ENCODE measurements around the gene CYP17A1.

CYP17A1 gene

DNA sequence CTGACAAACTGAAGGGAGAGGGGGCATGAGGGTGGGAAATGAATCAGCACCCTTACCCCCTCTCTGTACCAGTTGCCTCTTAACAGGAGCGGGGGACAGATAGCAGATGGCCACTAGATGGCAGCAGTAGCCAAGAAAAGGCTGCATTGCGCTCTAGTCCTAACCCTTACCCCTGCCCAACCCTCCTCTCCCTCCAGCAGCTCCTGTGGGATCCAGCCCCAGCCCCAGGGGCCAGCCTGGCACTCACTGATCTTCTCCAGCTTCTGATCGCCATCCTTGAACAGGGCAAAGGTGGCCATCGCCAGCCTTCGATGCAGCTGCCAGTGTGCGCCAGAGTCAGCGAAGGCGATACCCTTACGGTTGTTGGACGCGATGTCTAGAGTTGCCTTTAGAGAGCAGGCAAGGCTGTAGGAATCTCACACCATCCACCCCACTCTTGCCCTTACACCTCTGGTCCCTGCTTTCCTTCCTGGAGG, 2.2 kb downstream of the CYP17A1 start:
- 72% methylated on average over 11 of the region's 11 CpGs for WGBS
- H2BK120ac ChIP-seq (ENCODE audit: low read depth, low read length): no peak overlapping the region
- H3K18ac ChIP-seq (ENCODE audit: low read depth in 1 of 2, low read length in 2 of 2): no peak overlapping the region
- H3K36me3 ChIP-seq (ENCODE audit: control insufficient read depth in 1 of 2, insufficient read depth in 2 of 2, low read depth in 1 of 2, low read length in 2 of 2): no peaks in the 10 kb centered on the region
- no peak overlapping the region for H2AK5ac ChIP-seq (ENCODE audit: low read length, severe bottlenecking)
- H2BK15ac ChIP-seq (ENCODE audit: low read depth, poor library complexity, severe bottlenecking): no peak overlapping the region
- no peak overlapping the region for H3K27ac ChIP-seq (ENCODE audit: low read length, poor library complexity, severe bottlenecking)
- H3K79me1 ChIP-seq (replicated peaks; ENCODE audit: low read length, poor library complexity, severe bottlenecking): no peaks in the 10 kb centered on the region
- H3K9me3 ChIP-seq (ENCODE audit: control insufficient read depth, low read length): peaks cover 13% of the 10 kb centered on the region
- no peak overlapping the region for H2AFZ ChIP-seq (ENCODE audit: low read depth, low read length)
- no peak overlapping the region for H3K4ac ChIP-seq (ENCODE audit: low read depth in 1 of 2, low read length in 2 of 2)
- H3K9ac ChIP-seq (ENCODE audit: low read length): no peak overlapping the region
- H2BK12ac ChIP-seq (ENCODE audit: low read length in 2 of 2): no peak overlapping the region
- no peak overlapping the region for H3K4me2 ChIP-seq (ENCODE audit: low read length, poor library complexity, severe bottlenecking)
- no peak overlapping the region for H3K14ac ChIP-seq (ENCODE audit: low read length in 2 of 2)
- H2BK5ac ChIP-seq (ENCODE audit: low read depth, low read length, poor library complexity, severe bottlenecking): no peak overlapping the region
- peaks cover 5 to 17% of the 10 kb centered on the region in 2 experiments for H3K27me3 ChIP-seq (ENCODE audit: control insufficient read depth in 1 of 2, insufficient read depth in 1 of 2, low read length in 2 of 2)
- peak; percentile 80 for DNase-seq
- H3K4me1 ChIP-seq (ENCODE audit: control insufficient read depth, insufficient read depth, low read depth, low read length): no peaks in the 10 kb centered on the region
- H4K91ac ChIP-seq (ENCODE audit: low read length): no peak overlapping the region
- H3K4me3 ChIP-seq (ENCODE audit: insufficient read depth in 1 of 2, low read depth in 1 of 2, low read length in 2 of 2): no peak overlapping the region
- H4K8ac ChIP-seq (ENCODE audit: low read length): no peak overlapping the region
- H3K23ac ChIP-seq (ENCODE audit: low read length in 2 of 2): no peak overlapping the region

DNA sequence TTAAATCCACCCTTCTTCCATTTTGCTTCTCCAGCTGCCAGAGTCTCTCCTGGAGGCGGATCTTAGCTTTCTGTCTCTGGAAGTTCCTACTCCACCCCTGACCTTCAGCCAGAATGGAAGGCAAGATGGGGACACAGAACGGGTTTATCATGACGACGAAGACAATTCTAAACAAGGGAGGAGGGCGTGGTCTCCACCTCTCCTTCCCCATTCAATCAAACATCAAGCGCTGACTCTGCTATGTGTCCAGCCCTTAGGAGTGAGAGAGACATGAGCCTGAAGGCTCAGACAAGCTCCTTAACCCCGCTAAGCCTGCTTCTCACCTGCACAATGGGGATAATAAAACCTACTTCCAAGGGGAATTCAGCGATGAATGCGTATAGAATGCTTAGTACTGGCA, 3.1 kb downstream of the CYP17A1 start:
- H4K91ac ChIP-seq (ENCODE audit: low read length): no peak overlapping the region
- H3K4me1 ChIP-seq (ENCODE audit: control insufficient read depth, insufficient read depth, low read depth, low read length): no peaks in the 10 kb centered on the region
- 79% methylated on average over 9 of the region's 9 CpGs for WGBS
- no peak overlapping the region for H2BK12ac ChIP-seq (ENCODE audit: low read length in 2 of 2)
- no peak overlapping the region for H2BK15ac ChIP-seq (ENCODE audit: low read depth, poor library complexity, severe bottlenecking)
- H3K4me3 ChIP-seq (ENCODE audit: insufficient read depth in 1 of 2, low read depth in 1 of 2, low read length in 2 of 2): no peak overlapping the region
- H3K4me2 ChIP-seq (ENCODE audit: low read length, poor library complexity, severe bottlenecking): no peak overlapping the region
- H2AK5ac ChIP-seq (ENCODE audit: low read length, severe bottlenecking): no peak overlapping the region
- H3K27ac ChIP-seq (ENCODE audit: low read length, poor library complexity, severe bottlenecking): no peak overlapping the region
- no peaks in the 10 kb centered on the region for H3K36me3 ChIP-seq (ENCODE audit: control insufficient read depth in 1 of 2, insufficient read depth in 2 of 2, low read depth in 1 of 2, low read length in 2 of 2)
- H3K9me3 ChIP-seq (ENCODE audit: control insufficient read depth, low read length): peaks cover 13% of the 10 kb centered on the region
- no peak overlapping the region for H3K4ac ChIP-seq (ENCODE audit: low read depth in 1 of 2, low read length in 2 of 2)
- H3K9ac ChIP-seq (ENCODE audit: low read length): no peak overlapping the region
- H3K23ac ChIP-seq (ENCODE audit: low read length in 2 of 2): no peak overlapping the region
- H3K27me3 ChIP-seq (ENCODE audit: control insufficient read depth in 1 of 2, insufficient read depth in 1 of 2, low read length in 2 of 2): peaks cover 3 to 15% of the 10 kb centered on the region in 2 experiments
- no peak overlapping the region for H4K8ac ChIP-seq (ENCODE audit: low read length)
- no peaks in the 10 kb centered on the region for H3K79me1 ChIP-seq (replicated peaks; ENCODE audit: low read length, poor library complexity, severe bottlenecking)
- no peak overlapping the region for H2BK5ac ChIP-seq (ENCODE audit: low read depth, low read length, poor library complexity, severe bottlenecking)
- H3K14ac ChIP-seq (ENCODE audit: low read length in 2 of 2): no peak overlapping the region
- no peak for DNase-seq
- H2BK120ac ChIP-seq (ENCODE audit: low read depth, low read length): no peak overlapping the region
- H3K18ac ChIP-seq (ENCODE audit: low read depth in 1 of 2, low read length in 2 of 2): no peak overlapping the region
- no peak overlapping the region for H2AFZ ChIP-seq (ENCODE audit: low read depth, low read length)

DNA sequence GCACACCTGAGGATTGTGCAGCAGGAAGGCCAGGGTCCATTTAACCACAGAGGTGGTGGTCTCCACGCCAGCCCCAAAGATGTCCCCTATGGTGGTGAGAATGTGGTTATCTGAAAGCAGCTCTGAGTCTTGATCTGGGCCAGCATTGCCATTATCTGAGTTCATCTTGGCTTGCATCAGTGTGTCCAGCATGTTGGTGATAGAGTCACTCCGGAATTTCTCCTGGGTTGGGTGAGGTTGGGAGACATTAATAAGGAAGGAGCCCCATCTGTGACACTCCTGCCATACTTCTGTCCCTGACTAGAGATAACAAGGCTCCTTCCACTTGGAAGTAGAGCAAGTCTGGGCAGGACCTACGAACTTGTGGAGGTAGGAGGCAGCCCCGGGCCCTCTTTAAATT, 4.2 kb downstream of the CYP17A1 start:
- Histone ChIP-seq H3K4ac (ENCODE audit: low read depth in 1 of 2, low read length in 2 of 2) (no peak overlapping the region), H4K91ac (ENCODE audit: low read length) (no peak overlapping the region), H3K36me3 (ENCODE audit: control insufficient read depth in 1 of 2, insufficient read depth in 2 of 2, low read depth in 1 of 2, low read length in 2 of 2) (no peaks in the 10 kb centered on the region), H2BK5ac (ENCODE audit: low read depth, low read length, poor library complexity, severe bottlenecking) (no peak overlapping the region), H3K4me3 (ENCODE audit: insufficient read depth in 1 of 2, low read depth in 1 of 2, low read length in 2 of 2) (no peak overlapping the region), H2AFZ (ENCODE audit: low read depth, low read length) (no peak overlapping the region), H3K27ac (ENCODE audit: low read length, poor library complexity, severe bottlenecking) (no peak overlapping the region), H2BK12ac (ENCODE audit: low read length in 2 of 2) (no peak overlapping the region), H2BK120ac (ENCODE audit: low read depth, low read length) (no peak overlapping the region), H3K4me2 (ENCODE audit: low read length, poor library complexity, severe bottlenecking) (no peak overlapping the region), H3K79me1 (replicated peaks; ENCODE audit: low read length, poor library complexity, severe bottlenecking) (no peaks in the 10 kb centered on the region), H3K14ac (ENCODE audit: low read length in 2 of 2) (no peak overlapping the region), H3K18ac (ENCODE audit: low read depth in 1 of 2, low read length in 2 of 2) (no peak overlapping the region), H4K8ac (ENCODE audit: low read length) (no peak overlapping the region), H3K9ac (ENCODE audit: low read length) (no peak overlapping the region), H2AK5ac (ENCODE audit: low read length, severe bottlenecking) (no peak overlapping the region), H2BK15ac (ENCODE audit: low read depth, poor library complexity, severe bottlenecking) (no peak overlapping the region), H3K4me1 (ENCODE audit: control insufficient read depth, insufficient read depth, low read depth, low read length) (no peaks in the 10 kb centered on the region), H3K9me3 (ENCODE audit: control insufficient read depth, low read length) (peaks cover 7% of the 10 kb centered on the region), H3K23ac (ENCODE audit: low read length in 2 of 2) (no peak overlapping the region), H3K27me3 (ENCODE audit: control insufficient read depth in 1 of 2, insufficient read depth in 1 of 2, low read length in 2 of 2) (peaks cover 3 to 15% of the 10 kb centered on the region in 2 experiments)
- WGBS: 82% methylated on average over 2 of the region's 4 CpGs
- no peak for DNase-seq

DNA sequence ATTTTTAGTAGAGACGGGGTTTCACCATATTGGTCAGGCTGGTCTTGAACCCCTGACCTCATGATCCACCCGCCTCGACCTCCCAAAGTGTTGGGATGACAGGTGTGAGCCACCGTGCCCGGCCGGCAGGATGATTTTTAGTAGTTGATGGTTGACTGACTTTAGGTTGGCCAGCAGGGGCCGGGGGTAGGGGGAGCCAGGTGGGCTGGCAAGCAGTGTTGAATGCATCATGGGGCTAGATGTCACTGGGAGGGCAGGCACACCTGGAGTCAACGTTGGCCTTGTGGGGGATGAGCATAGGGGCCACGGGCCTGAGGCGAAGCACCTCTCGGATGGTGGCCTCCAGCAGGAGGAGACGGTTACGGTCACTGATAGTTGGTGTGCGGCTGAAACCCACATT, 5.0 kb downstream of the CYP17A1 start:
- 88% methylated on average over 14 of the region's 14 CpGs for WGBS
- Histone ChIP-seq H3K4me3 (ENCODE audit: insufficient read depth in 1 of 2, low read depth in 1 of 2, low read length in 2 of 2) (no peak overlapping the region), H3K79me1 (replicated peaks; ENCODE audit: low read length, poor library complexity, severe bottlenecking) (no peaks in the 10 kb centered on the region), H3K9ac (ENCODE audit: low read length) (no peak overlapping the region), H2BK15ac (ENCODE audit: low read depth, poor library complexity, severe bottlenecking) (no peak overlapping the region), H2AK5ac (ENCODE audit: low read length, severe bottlenecking) (no peak overlapping the region), H3K9me3 (ENCODE audit: control insufficient read depth, low read length) (peaks cover under 1% of the 10 kb centered on the region), H2BK5ac (ENCODE audit: low read depth, low read length, poor library complexity, severe bottlenecking) (no peak overlapping the region), H2AFZ (ENCODE audit: low read depth, low read length) (no peak overlapping the region), H2BK12ac (ENCODE audit: low read length in 2 of 2) (no peak overlapping the region), H3K4me2 (ENCODE audit: low read length, poor library complexity, severe bottlenecking) (no peak overlapping the region), H3K4me1 (ENCODE audit: control insufficient read depth, insufficient read depth, low read depth, low read length) (no peaks in the 10 kb centered on the region), H3K4ac (ENCODE audit: low read depth in 1 of 2, low read length in 2 of 2) (no peak overlapping the region), H3K36me3 (ENCODE audit: control insufficient read depth in 1 of 2, insufficient read depth in 2 of 2, low read depth in 1 of 2, low read length in 2 of 2) (no peaks in the 10 kb centered on the region), H2BK120ac (ENCODE audit: low read depth, low read length) (no peak overlapping the region), H3K27me3 (ENCODE audit: control insufficient read depth in 1 of 2, insufficient read depth in 1 of 2, low read length in 2 of 2) (peaks cover 3 to 15% of the 10 kb centered on the region in 2 experiments), H3K27ac (ENCODE audit: low read length, poor library complexity, severe bottlenecking) (no peak overlapping the region), H4K8ac (ENCODE audit: low read length) (no peak overlapping the region), H3K23ac (ENCODE audit: low read length in 2 of 2) (no peak overlapping the region), H4K91ac (ENCODE audit: low read length) (no peak overlapping the region), H3K14ac (ENCODE audit: low read length in 2 of 2) (no peak overlapping the region), H3K18ac (ENCODE audit: low read depth in 1 of 2, low read length in 2 of 2) (no peak overlapping the region)
- DNase-seq: no peak
